GM12878 (cell line): ENCODE data around the gene IL1R2.

Experiments used
- CEBPB ChIP-seq, 2 experiments: fragments of 150-350 bp in 1 of 2; IDR thresholded peaks; 2 replicates each; pipeline ENCODE4 v1.6.1; 2012 to 2014; ENCODE audit warnings: low read depth in 2 of 2, low read length in 2 of 2, borderline replicate concordance in 1 of 2, inconsistent platforms in 1 of 2
- CTCF ChIP-seq, 3 experiments: IDR thresholded peaks in 2 of 3; conservative IDR thresholded peaks in 1 of 3; 2 replicates each; pipeline ENCODE4 v1.5.1; 2011; ENCODE audit warnings: low read depth in 3 of 3, low read length in 3 of 3, mild to moderate bottlenecking in 3 of 3, control low read depth in 2 of 3, moderate library complexity in 2 of 3, inconsistent platforms in 1 of 3, mixed read lengths in 1 of 3; ENCODE audit not compliant: control insufficient read depth in 2 of 3, insufficient read depth in 1 of 3; ENCODE audit errors: extremely low read depth in 1 of 3
- GATAD2B ChIP-seq: fragments of 450-650 bp; conservative IDR thresholded peaks from 2 replicates; pipeline ENCODE4 v1.6.1; 2017; ENCODE audit warnings: low read depth, mild to moderate bottlenecking, moderate library complexity
- HDGF ChIP-seq: fragments of 450-650 bp; IDR thresholded peaks from 2 replicates; pipeline ENCODE4 v1.6.1; 2016; ENCODE audit warnings: antibody characterized with exemption
- MAX ChIP-seq: IDR thresholded peaks from 2 replicates; pipeline ENCODE4 v1.6.1; 2012; ENCODE audit warnings: low read depth, low read length, improper control_type of control experiment
- MYB ChIP-seq: fragments of 150-350 bp; IDR thresholded peaks from 2 replicates; pipeline ENCODE4 v1.6.1; 2014; ENCODE audit warnings: mild to moderate bottlenecking, low read depth, low read length, borderline replicate concordance
- NFIC ChIP-seq: IDR thresholded peaks from 2 replicates; pipeline ENCODE4 v1.6.1; 2012; ENCODE audit warnings: low read depth, mild to moderate bottlenecking, inconsistent platforms, low read length, moderate library complexity
- POLR2A ChIP-seq: IDR thresholded peaks from 2 replicates; pipeline ENCODE4 v1.6.1; 2011; ENCODE audit warnings: low read depth, mild to moderate bottlenecking, low read length
- RAD21 ChIP-seq: IDR thresholded peaks from 2 replicates; pipeline ENCODE4 v1.6.1; 2011; ENCODE audit warnings: mild to moderate bottlenecking, low read depth, low read length, moderate library complexity; ENCODE audit not compliant: insufficient read depth
- SRF ChIP-seq, 2 experiments: IDR thresholded peaks; 2 replicates each; pipeline ENCODE4 v1.6.1; 2011; ENCODE audit warnings: low read depth in 2 of 2, low read length in 2 of 2, mild to moderate bottlenecking in 1 of 2, moderate library complexity in 1 of 2
- ZZZ3 ChIP-seq: IDR thresholded peaks from 2 replicates; pipeline ENCODE4 v1.6.1; 2011; ENCODE audit warnings: low read depth; ENCODE audit not compliant: control insufficient read depth, insufficient read length
- TF ChIP-seq, protein P1 (sequence below): IDR thresholded peaks from 2 replicates; pipeline ENCODE4 v1.6.1; 2012; ENCODE audit warnings: low read depth, low read length, improper control_type of control experiment

GRCh38 chr2:101985793-101986164, 6.0 kb upstream of the IL1R2 start:
- no peak for TF ChIP-seq POLR2A
- TF ChIP-seq NFIC, result no peak
- TF ChIP-seq CEBPB (IDR thresholded peaks at IDR 0.05; ENCODE audit: borderline replicate concordance in 1 of 2, low read depth in 2 of 2, low read length in 2 of 2), result no peak
- no peak for TF ChIP-seq CTCF (IDR thresholded peaks at IDR 0.05 in 2 of 3, conservative IDR thresholded peaks at IDR 0.05 in 1 of 3; ENCODE audit: control insufficient read depth in 2 of 3, extremely low read depth in 1 of 3, insufficient read depth in 1 of 3, low read depth in 3 of 3, low read length in 3 of 3)
- no peak for TF ChIP-seq MAX
- TF ChIP-seq RAD21, result no peak
- TF ChIP-seq SRF (IDR thresholded peaks at IDR 0.05; ENCODE audit: low read depth in 2 of 2, low read length in 2 of 2), result no peak
- TF ChIP-seq, protein P1, sequence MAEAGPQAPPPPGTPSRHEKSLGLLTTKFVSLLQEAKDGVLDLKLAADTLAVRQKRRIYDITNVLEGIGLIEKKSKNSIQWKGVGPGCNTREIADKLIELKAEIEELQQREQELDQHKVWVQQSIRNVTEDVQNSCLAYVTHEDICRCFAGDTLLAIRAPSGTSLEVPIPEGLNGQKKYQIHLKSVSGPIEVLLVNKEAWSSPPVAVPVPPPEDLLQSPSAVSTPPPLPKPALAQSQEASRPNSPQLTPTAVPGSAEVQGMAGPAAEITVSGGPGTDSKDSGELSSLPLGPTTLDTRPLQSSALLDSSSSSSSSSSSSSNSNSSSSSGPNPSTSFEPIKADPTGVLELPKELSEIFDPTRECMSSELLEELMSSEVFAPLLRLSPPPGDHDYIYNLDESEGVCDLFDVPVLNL, result no peak
- no peak for TF ChIP-seq HDGF
- TF ChIP-seq GATAD2B, result no peak
- no peak for TF ChIP-seq MYB
- no peak for TF ChIP-seq ZZZ3
